GM10266 (cell line): ENCODE results near the gene PLEKHG3.

ENCODE experiments used
- DNase-seq: peaks from one replicate; pipeline ENCODE4 v3.0.0; 2012; ENCODE audit errors: extremely low spot score
- CTCF ChIP-seq: IDR thresholded peaks from 2 replicates; pipeline ENCODE4 v1.5.1; 2012; ENCODE audit warnings: mild to moderate bottlenecking, low read depth; ENCODE audit not compliant: control insufficient read depth, insufficient read depth; ENCODE audit errors: missing control alignments

Gene PLEKHG3

GRCh38 chr14:64715628-64716412 lies 11.6 kb downstream of the PLEKHG3 start:
- TF ChIP-seq CTCF, result no peak
- DNase-seq, result no peak

DNA sequence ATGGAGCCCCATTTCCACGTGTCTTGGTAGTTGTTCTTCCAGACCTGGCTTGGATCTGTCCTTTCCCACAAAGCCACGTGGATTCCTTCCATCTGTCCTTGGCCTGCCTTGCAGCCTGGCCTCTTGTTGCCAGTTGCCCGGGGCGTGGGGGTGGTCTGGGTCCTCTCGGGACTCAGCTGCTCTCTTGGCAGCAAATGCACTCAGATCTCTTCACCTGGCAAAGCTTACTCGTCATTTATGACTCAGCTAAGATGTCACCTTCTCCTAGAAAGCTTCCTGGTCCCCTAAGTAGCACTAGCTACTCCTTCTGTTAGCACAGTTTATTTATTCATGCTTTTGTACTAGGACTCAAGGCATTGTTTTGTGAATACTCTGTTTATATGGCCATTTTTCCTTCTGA lies 13.6 kb downstream of the PLEKHG3 start:
- no peak for TF ChIP-seq CTCF
- DNase-seq, result no peak

DNA sequence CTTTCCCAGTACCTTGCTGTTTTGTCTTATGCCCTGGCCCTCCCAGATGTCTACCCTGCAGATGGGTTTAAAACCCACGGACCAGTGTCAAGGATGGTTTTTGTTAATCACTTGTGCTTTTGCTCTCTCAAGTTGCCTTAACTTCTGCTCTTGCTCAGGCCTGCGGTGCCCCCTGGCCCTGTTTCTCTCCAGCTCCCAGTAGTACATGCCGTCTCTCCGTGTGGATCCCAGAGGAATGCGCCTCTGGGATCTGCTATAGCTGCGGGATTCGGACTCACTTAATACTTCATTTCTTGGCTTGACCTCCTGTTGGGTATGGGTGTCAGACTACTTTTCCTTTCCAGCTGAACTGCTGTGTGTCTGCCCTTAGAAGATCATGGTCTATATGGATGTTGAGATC lies 14.5 kb downstream of the PLEKHG3 start:
- DNase-seq, result no peak
- TF ChIP-seq CTCF, result no peak

DNA sequence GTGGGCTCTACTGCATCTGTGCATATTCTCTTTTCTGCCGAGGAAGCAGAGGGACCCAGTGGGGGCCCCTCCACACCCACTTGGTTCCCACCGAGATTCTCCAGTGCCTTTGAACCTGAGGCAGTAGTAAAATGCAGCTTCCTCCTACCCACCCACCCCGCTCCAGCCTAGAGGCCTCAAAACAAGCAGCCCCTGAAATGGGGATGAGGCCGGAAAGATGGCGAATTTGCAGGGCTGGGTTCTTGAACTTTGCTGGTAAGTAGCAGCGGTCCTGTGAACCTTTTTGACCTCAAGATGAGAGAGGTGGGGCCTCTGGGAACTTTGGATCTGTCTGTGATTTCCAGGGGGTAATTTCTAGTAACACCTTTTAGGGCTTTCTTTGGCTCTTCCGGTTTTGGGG lies 15.4 kb downstream of the PLEKHG3 start:
- DNase-seq, result no peak

DNA sequence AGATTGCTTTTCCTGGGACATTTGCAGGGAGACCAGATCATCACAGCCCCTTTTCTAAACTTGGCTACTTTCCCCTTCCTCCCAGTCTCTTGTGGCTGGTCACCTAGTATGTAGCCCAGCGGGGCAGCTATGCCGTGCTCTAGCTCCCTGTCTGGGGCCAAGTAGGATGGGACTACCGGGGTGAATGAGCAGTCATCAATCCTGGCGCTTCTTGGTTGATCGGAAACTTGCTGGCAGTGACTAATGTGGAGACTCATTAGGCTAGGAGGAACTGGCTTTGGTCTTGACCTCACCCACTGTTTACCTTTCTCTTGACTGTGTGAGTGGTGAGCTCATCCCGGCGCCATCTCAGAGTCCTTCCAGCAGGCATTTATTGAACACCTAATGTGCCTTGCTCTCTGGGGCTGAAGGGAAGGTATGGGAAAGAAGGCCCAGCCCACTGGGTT lies 15.9 kb downstream of the PLEKHG3 start:
- no peak for DNase-seq
- TF ChIP-seq CTCF, result no peak

More for the DNA sequence above, 15.4 kb downstream of the PLEKHG3 start:
- no peak for TF ChIP-seq CTCF

DNA sequence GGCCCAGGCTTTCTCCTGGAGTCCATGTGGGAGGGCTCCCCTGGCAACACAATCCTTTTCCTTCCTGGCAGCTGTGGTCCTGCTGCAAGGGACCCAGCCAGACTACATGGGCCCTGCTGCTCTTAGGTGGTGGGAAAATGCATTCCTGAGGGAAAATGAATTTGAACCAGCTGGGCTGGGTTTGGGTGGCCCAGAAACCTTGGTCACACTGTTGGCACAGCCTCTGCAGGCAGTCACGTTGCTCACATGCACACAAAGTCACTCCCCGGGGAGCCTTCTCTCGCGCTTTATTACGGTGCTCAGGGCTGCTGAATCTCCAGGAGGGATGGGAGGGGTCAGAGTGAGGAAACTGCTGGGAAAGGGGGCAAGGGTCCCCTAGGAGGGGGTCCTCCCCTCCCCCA lies 17.2 kb downstream of the PLEKHG3 start:
- no peak for TF ChIP-seq CTCF
- no peak for DNase-seq

DNA sequence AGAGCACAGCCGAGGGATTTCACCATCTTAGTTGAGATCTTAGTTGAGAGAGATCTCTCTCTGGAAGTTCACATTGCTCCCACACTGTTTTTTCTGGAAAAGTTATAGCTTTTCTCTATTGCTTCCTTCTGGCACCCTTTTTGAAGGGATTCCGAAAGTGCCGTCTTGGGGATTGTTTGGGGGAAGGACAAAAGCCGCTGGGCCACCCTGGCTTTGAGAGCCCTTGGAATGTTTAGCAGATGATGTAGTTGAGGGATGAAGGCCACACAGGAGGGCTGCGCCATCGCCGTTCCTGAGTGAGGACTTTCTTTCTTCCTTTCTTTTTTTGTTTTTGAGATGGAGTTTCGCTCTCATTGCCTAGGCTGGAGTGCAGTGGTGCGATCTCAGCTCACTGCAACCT lies 17.7 kb downstream of the PLEKHG3 start:
- no peak for TF ChIP-seq CTCF
- no peak for DNase-seq
